Ishikawa (cell line): ENCODE measurements around the gene MRPL14.

ENCODE experiments used
- CEBPB ChIP-seq: IDR thresholded peaks from 2 replicates; pipeline ENCODE4 v1.6.1; 2012
- CREB1 ChIP-seq: IDR thresholded peaks from 2 replicates; pipeline ENCODE4 v1.6.1; 2012; ENCODE audit warnings: low read depth
- EP300 ChIP-seq: IDR thresholded peaks from 2 replicates; pipeline ENCODE4 v1.6.1; 2012; ENCODE audit warnings: borderline replicate concordance
- FOXM1 ChIP-seq: IDR thresholded peaks from 2 replicates; pipeline ENCODE4 v1.6.1; 2012; ENCODE audit warnings: low read depth, borderline replicate concordance
- MAX ChIP-seq: IDR thresholded peaks from 2 replicates; pipeline ENCODE4 v1.6.1; 2012
- NFIC ChIP-seq: IDR thresholded peaks from 2 replicates; pipeline ENCODE4 v1.6.1; 2012
- RAD21 ChIP-seq: IDR thresholded peaks from 2 replicates; pipeline ENCODE4 v1.6.1; 2012; ENCODE audit warnings: low read depth
- TAF1 ChIP-seq: IDR thresholded peaks from 2 replicates; pipeline ENCODE4 v1.6.1; 2012; ENCODE audit warnings: low read depth, mild to moderate bottlenecking
- TCF12 ChIP-seq: IDR thresholded peaks from 2 replicates; pipeline ENCODE4 v1.6.1; 2012; ENCODE audit warnings: low read depth
- USF1 ChIP-seq: IDR thresholded peaks from 2 replicates; pipeline ENCODE4 v1.6.1; 2012
- YY1 ChIP-seq: IDR thresholded peaks from 2 replicates; pipeline ENCODE4 v1.6.1; 2012; ENCODE audit warnings: low read depth
- ZBTB7A ChIP-seq: IDR thresholded peaks from 2 replicates; pipeline ENCODE4 v1.6.1; 2012; ENCODE audit warnings: low read depth
- TF ChIP-seq, protein P1 (sequence below): IDR thresholded peaks from 2 replicates; pipeline ENCODE4 v1.6.1; 2012; ENCODE audit warnings: low read depth, mild to moderate bottlenecking

DNA sequence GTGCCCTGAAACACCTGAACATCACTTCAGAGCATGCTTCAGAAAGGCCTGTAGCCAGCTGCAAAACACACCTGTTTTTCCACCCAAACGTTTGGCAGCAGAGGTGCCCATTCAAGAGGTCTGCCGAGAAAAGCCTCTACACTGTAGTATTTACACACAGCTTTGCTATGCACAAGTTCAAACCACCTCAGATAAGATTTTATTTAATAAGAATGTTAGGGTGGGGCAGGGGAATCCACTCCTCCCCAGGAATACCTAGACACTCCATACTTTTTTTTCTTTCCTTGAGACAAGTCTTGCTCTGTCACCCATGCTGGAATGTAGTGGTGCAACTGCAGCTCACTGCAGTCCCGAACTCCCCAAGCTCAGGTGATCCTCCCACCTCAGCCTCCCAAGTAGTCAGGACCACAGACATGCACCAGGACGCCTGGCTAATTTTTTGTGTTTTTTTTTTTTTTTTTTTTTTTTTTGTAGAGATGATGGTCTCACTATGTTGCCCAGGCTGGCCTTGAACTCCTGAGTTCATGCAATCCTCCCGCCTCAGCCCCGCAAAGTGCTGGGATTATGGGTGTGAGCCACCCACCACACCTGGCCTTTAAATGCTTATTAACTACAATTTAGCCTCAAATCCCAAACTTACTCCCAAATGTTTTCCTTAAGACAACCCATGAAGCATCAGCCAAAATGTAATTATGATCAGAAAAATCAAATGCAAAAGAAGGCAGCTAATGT lies 9.7 kb downstream of the MRPL14 start:
- TF ChIP-seq EP300, result no peak
- TF ChIP-seq RAD21, result no peak
- no peak for TF ChIP-seq YY1
- TF ChIP-seq USF1, result no peak
- no peak for TF ChIP-seq TAF1
- no peak for TF ChIP-seq TCF12
- no peak for TF ChIP-seq CREB1
- no peak for TF ChIP-seq FOXM1
- 0 out of 2 replicates have a peak, but pooled peaks have one; percentile 7 for TF ChIP-seq MAX
- no peak for TF ChIP-seq ZBTB7A
- TF ChIP-seq CEBPB, result no peak
- TF ChIP-seq, protein P1, sequence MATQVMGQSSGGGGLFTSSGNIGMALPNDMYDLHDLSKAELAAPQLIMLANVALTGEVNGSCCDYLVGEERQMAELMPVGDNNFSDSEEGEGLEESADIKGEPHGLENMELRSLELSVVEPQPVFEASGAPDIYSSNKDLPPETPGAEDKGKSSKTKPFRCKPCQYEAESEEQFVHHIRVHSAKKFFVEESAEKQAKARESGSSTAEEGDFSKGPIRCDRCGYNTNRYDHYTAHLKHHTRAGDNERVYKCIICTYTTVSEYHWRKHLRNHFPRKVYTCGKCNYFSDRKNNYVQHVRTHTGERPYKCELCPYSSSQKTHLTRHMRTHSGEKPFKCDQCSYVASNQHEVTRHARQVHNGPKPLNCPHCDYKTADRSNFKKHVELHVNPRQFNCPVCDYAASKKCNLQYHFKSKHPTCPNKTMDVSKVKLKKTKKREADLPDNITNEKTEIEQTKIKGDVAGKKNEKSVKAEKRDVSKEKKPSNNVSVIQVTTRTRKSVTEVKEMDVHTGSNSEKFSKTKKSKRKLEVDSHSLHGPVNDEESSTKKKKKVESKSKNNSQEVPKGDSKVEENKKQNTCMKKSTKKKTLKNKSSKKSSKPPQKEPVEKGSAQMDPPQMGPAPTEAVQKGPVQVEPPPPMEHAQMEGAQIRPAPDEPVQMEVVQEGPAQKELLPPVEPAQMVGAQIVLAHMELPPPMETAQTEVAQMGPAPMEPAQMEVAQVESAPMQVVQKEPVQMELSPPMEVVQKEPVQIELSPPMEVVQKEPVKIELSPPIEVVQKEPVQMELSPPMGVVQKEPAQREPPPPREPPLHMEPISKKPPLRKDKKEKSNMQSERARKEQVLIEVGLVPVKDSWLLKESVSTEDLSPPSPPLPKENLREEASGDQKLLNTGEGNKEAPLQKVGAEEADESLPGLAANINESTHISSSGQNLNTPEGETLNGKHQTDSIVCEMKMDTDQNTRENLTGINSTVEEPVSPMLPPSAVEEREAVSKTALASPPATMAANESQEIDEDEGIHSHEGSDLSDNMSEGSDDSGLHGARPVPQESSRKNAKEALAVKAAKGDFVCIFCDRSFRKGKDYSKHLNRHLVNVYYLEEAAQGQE, result no peak
- TF ChIP-seq NFIC, result no peak
